Fibroblast of the aortic adventitia (primary cell): ENCODE data around the gene RAD51B. TPM values are rescaled to one million over a fixed set of nuclear protein-coding genes. Genes with fewer than 3 reads are reported as not detected.

Experiments used
- DNase-seq: peaks from one replicate; pipeline ENCODE4 v3.0.0-alpha.2; 2010; ENCODE audit warnings: low read depth
- H3K4me3 ChIP-seq: 2 replicates; pipeline ENCODE4 v1.5.1; 2011; ENCODE audit warnings: low read depth, mild to moderate bottlenecking, control low read depth, low read length, moderate library complexity
- total RNA-seq: library from RNA; depleted of rRNA; stranded (reverse); fragments of >200 nt; gene quantifications from 2 replicates; pipeline ENCODE4 v1.2.3, GENCODE V29; 2012; ENCODE audit warnings: low replicate concordance
- TF ChIP-seq, protein P1 (sequence below): IDR thresholded peaks from 2 replicates; pipeline ENCODE4 v1.5.1; 2011; ENCODE audit warnings: mild to moderate bottlenecking, low read length, control low read depth, inconsistent platforms; ENCODE audit not compliant: insufficient read depth

RAD51B gene
- total RNA-seq, 1 donor, result 28.7 TPM

DNA sequence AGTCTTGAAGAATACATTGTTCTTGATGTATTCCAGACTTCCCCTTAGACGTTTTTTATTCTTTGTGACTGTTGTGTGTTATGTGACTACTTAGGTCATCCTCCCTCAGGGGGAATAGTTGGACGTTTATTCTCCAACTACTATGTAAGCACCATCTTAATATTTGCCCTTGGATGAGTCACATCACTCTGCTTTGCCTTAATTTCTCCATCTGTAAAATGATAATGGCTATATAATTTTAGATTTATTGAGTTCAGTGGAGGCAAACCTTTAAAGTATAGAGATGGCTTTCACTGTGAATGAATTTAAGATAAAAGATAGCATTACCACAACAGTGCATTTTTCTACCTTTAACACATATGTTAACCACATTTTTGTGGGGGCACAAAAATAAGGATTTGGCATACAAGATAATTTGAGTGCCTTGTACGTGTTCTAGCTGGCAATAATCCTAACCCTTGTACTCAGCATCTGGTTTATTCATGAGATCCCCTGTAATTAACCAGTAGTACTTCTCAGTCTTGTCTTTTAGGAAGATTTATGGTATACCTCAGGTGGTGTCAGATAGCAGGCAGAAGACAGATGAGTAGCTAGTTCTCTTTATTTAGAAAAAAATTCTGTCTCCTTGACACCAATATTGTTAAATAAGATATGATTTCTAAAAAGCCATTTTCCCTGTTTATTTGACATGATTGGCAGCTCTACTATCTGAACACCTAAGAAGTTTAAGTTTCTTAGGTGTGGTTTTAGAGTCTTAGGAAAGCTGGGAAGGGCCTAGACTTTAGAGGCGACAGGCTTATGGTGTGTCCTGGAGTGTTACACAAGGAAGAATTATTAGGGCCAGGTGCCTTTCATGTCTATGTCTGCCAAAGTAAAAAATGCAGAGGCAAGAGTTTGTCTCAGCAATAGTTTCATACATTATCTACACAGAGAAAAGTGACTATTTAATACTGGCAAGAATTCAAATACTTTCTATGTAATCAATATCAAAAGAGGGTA is 152.3 kb downstream of the RAD51B start:
- DNase-seq, result peak; percentile 57
- TF ChIP-seq, protein P1, sequence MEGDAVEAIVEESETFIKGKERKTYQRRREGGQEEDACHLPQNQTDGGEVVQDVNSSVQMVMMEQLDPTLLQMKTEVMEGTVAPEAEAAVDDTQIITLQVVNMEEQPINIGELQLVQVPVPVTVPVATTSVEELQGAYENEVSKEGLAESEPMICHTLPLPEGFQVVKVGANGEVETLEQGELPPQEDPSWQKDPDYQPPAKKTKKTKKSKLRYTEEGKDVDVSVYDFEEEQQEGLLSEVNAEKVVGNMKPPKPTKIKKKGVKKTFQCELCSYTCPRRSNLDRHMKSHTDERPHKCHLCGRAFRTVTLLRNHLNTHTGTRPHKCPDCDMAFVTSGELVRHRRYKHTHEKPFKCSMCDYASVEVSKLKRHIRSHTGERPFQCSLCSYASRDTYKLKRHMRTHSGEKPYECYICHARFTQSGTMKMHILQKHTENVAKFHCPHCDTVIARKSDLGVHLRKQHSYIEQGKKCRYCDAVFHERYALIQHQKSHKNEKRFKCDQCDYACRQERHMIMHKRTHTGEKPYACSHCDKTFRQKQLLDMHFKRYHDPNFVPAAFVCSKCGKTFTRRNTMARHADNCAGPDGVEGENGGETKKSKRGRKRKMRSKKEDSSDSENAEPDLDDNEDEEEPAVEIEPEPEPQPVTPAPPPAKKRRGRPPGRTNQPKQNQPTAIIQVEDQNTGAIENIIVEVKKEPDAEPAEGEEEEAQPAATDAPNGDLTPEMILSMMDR, result no peak
- H3K4me3 ChIP-seq, result no peak overlapping the region

DNA sequence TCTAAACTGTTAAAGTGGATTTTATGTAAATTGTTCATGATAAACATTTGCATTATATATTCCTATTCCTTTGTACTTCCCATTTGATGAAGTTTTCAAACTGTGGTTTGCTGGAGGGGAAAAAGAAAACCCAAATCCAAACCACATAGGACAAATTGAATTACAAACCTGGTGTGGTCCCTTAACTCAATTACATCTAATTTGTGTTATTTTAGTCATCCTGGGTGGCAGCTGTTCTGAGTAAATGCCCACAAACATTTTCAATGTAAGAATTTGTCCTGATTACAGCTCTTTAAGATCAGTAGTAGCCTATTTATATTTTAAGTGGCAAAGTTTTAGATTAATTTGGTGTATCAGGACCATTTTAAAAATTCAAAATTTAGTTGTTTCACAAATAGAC is 153.9 kb downstream of the RAD51B start:
- no peak overlapping the region for H3K4me3 ChIP-seq
- no peak for DNase-seq
- TF ChIP-seq, protein P1, result no peak

DNA sequence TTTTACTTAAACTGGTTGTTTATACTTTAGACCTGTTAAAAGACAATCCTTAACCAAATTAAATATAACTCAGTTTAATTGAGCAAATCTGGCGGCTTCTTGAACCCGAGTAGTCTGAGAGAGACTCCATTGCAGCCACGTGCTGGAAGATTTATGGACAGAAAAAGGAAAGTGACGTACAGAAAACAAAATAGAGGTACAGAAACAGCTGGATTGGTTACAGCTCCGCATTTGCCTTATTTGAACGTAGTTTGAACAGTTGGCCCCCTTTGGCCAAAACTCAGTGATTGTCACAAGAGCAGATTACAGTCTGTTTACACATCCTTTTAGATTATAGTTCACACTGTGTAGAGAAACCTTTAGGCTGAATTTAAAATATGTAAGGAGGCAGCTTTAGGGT is 155.9 kb downstream of the RAD51B start:
- no peak overlapping the region for H3K4me3 ChIP-seq
- no peak for DNase-seq
- TF ChIP-seq, protein P1, result no peak

DNA sequence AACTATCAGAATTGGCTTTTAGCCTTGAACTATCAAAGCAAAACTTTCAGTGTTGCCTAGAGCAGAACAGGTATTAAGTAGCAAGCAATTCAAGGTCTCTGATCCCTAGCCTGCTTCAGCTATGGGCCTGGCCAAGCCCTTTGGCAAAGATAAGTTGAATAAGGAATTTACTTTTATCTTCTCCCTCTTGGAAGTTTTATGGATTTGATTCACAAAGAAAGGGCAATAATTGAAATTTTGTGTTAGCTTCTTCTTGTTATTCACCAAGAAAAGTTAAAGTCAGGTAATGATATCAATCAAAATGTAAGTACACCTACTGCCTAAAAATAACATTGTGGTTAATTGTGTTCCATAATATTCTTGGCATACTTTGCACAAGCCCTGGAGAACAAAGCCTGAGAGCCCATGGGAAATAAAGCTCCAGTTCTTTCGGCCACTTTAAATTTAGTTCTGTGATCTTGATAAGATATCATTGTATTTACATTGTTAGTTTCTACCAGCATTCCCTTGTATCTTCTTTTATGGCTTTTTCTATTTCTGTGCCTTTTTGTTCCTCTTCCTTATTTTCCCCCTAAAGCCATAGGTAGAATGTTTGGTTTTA is 158.0 kb downstream of the RAD51B start:
- TF ChIP-seq, protein P1, result no peak
- no peak for DNase-seq

DNA sequence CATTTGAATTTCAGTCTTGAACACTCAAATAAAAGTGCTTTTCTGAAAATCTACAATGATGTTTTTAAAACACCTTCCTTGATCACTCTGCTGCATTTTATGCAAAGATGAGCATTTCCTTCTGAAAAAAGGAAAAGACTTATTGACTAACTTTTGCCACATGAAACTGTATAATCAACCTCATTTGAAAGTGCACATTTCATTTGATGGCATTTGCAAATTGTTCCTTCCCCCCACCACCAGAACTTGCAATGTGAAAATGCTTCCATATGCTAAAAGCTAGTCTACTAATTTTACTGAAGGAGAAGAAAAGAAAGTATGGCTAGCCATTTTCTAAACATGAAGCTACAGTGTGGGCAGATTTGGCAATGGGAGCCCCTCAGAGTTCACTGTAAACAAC is 159.2 kb downstream of the RAD51B start:
- TF ChIP-seq, protein P1, result no peak
- H3K4me3 ChIP-seq, result no peak overlapping the region
- DNase-seq, result no peak

More for the DNA sequence above, 158.0 kb downstream of the RAD51B start:
- no peak overlapping the region for H3K4me3 ChIP-seq

DNA sequence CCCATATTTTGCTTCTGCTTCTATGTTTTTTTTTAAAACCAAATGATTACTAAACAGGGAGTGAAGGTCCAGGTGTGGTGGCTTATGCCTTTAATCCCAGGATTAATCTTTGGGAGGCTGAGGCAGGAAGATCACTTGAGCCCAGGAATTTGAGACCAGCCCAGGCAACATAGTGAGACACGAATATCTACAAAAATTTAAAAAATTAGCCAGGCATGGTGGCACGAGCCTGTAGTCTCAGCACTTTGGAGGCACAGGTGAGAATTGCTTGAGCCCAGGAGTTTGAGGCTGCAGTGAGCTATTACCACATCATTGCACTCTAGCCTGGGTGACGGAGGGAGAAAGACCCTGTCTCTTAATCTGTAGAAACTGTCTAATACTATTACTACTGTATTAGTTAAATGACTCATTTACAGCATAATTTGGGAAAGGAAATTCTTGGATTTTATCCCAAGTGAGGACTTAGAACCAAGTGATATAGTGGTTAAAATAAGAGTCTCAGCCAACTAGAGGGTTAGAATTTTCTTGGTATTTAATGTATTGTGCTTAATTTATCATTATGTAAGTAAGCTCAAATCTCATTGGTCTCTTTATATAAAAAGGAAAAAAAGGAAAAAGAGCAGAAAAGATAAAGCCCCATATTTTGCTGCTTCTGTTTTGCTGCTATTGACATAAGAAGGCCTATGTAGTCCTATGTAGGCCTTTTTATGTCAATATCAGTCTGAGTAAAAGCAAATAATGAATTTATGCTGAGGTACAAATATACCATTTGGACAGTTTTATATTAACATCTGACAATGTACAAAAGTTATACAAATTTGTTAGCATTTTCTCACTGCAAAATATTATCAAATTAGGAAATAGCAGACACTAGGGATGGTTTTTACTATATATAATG is 163.4 kb downstream of the RAD51B start:
- no peak for DNase-seq
- TF ChIP-seq, protein P1, result no peak

More for the DNA sequence above, 163.4 kb downstream of the RAD51B start:
- no peak overlapping the region for H3K4me3 ChIP-seq
